Activated CD4-positive, alpha-beta T cell treated with anti-CD3 and anti-CD28 coated beads, Interleukin-2, amount 10 ng/mL, durations not matched to agents 24 days and 14 days (primary cell): Measurements from ENCODE around the gene UGT1A10. TPM values are rescaled to one million over a fixed set of nuclear protein-coding genes. Genes with fewer than 3 reads are reported as not detected.
"Not testable (repeated sequence)": the region's sequence is repeated elsewhere in the genome, so short reads cannot be mapped to it uniquely, and the experiment has no call there.

ENCODE experiments used
- DNase-seq: peaks from one replicate; pipeline ENCODE4 v3.0.0; 2022
- H3K27ac Mint-ChIP-seq: one replicate; pipeline ENCODE4 v1.8.0; 2022; ENCODE audit warnings: mild to moderate bottlenecking, mixed read lengths
- H3K27me3 Mint-ChIP-seq: one replicate; pipeline ENCODE4 v1.8.0; 2022; ENCODE audit warnings: mixed read lengths
- H3K36me3 Mint-ChIP-seq: one replicate; pipeline ENCODE4 v1.8.0; 2022; ENCODE audit warnings: low read depth, mild to moderate bottlenecking, mixed read lengths
- H3K4me1 Mint-ChIP-seq: one replicate; pipeline ENCODE4 v1.8.0; 2021; ENCODE audit warnings: mixed read lengths
- H3K4me3 Mint-ChIP-seq: one replicate; pipeline ENCODE4 v1.8.0; 2022; ENCODE audit warnings: mild to moderate bottlenecking, moderate library complexity, mixed read lengths
- H3K9me3 Mint-ChIP-seq: one replicate; pipeline ENCODE4 v1.8.0; 2021; ENCODE audit warnings: mixed read lengths
- intact Hi-C: fragments of 100-400 bp; cut with micrococcal nuclease; formaldehyde crosslinking; loops from one replicate; pipeline ENCODE4 v1.15.1; 2023
- total RNA-seq: library from RNA; stranded (reverse); gene quantifications from 2 replicates; pipeline ENCODE4 v1.2.3, GENCODE V29; 2022

The UGT1A10 gene
- total RNA-seq, 1 donor from 2014 or later, result not detected

DNA sequence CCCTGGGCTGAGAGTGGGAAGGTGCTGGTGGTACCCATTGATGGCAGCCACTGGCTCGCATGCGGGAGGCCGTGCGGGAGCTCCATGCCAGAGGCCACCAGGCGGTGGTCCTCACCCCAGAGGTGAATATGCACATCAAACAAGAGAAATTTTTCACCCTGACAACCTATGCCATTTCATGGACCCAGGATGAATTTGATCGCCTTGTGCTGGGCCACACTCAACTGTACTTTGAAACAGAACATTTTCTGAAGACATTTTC is 111.0 kb downstream of the UGT1A10 start:
- H3K9me3 Mint-ChIP-seq, result peaks cover 17% of the 10 kb centered on the region
- no peaks in the 10 kb centered on the region for H3K4me1 Mint-ChIP-seq
- intact Hi-C loops, result no loop called here
- H3K27me3 Mint-ChIP-seq, result no peaks in the 10 kb centered on the region
- no peaks in the 10 kb centered on the region for H3K36me3 Mint-ChIP-seq
- H3K4me3 Mint-ChIP-seq, result no peak overlapping the region
- DNase-seq, result no peak
- no peak overlapping the region for H3K27ac Mint-ChIP-seq

DNA sequence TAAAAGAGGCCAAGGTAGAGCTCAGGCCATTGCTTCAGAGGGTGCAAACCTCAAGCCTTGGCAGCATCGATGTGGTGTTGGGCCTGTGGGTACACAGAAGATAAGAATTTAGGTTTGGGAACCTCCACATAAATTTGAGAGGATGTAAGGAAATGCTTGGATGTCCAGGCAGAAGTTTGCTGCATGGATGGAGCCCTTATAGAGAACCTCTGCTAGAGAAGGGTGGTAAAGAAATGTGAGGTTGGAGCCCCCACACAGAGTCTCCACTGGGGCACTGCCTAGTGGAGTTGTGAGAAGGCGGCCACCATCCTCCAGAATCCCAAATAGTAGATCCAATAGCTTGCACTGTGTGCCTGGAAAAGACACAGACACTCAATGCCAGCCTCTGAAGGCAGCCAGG is 114.4 kb downstream of the UGT1A10 start:
- H3K27me3 Mint-ChIP-seq, DNase-seq, H3K4me3 Mint-ChIP-seq, H3K4me1 Mint-ChIP-seq, H3K27ac Mint-ChIP-seq, intact Hi-C loops, H3K36me3 Mint-ChIP-seq: not testable (repeated sequence)
- peaks cover 17% of the 10 kb centered on the region for H3K9me3 Mint-ChIP-seq

DNA sequence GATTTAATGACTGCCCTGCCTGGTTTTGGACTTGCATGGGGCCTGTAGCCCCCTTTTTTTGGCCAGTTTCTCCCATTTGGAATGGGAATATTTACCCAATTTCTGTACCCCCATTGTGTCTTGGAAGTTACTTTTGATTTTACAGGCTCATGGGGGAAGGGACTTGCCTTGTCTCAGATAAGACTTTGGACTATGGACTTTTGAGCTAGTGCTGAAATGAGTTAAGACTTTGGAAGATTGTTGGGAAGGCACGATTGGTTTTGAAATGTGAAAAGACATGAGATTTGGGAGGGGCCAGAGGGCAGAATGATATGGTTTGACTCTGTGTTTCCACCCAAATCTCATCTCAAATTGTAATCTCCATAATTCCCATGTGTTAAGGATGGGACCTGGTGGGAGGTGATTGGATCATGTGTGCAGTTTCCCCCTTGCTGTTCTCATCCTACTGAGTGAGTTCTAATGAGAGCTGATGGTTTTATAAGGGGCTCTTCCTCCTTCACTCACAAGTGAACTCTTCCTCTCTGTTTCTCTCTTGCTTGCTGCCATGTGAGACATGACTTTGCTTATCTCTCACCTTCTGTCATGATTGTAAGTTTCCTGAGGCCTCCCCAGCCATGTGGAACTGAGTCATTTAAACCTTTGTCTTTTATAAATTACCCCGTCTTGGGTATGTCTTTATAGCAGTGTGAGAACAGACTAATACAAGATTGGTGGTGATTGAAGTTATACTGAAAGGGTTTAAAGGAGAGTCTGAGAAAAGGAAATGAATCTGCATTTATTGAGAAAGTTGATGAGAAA is 115.2 kb downstream of the UGT1A10 start:
- not testable (repeated sequence) for DNase-seq

DNA sequence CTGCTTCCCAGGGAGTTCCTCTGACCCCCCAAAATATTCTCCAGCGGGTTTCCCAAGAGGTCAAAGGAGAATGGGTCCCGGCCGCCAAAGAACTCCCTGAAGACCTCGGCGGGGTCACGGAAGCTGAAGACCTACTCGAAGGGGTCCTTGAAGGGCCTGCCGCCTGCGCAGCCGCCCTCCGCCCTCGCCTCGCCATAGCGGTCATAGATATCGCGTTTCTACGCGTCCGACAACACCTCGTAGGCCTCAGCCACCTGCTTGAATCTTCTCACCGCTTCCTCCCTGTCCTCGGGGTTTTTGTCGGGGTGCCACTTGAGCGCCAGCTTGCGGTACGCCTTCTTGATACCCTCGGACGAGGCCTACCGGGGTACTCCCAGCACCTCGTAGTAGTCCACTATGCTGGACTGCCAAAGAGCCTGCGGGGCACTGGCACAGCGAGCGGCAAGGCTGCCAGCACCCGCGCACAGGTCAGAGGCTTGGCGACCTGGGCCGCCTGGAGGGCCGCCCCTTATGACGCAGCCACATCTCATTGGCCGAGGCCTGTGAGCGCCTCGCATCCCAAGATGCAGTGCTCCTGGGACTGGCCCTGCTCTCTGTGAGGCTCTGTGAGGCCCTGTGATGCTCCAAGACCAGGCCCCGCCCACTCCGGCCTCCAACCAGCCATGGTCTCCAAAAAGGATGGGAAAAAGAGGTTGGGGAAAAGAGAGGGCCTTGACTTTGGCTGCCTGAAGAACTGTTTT is 118.8 kb downstream of the UGT1A10 start:
- Mint-ChIP-seq H3K27ac (no peak overlapping the region), H3K9me3 (peaks cover 9% of the 10 kb centered on the region), H3K27me3 (no peaks in the 10 kb centered on the region), H3K4me1 (no peaks in the 10 kb centered on the region), H3K36me3 (no peaks in the 10 kb centered on the region), H3K4me3 (no peak overlapping the region)
- DNase-seq, result no peak
- intact Hi-C loops, result no loop called here

More for the DNA sequence above, 115.2 kb downstream of the UGT1A10 start:
- H3K9me3 Mint-ChIP-seq, result peaks cover 17% of the 10 kb centered on the region
- H3K27ac Mint-ChIP-seq, H3K27me3 Mint-ChIP-seq, H3K4me3 Mint-ChIP-seq, H3K36me3 Mint-ChIP-seq, intact Hi-C loops, H3K4me1 Mint-ChIP-seq: not testable (repeated sequence)

DNA sequence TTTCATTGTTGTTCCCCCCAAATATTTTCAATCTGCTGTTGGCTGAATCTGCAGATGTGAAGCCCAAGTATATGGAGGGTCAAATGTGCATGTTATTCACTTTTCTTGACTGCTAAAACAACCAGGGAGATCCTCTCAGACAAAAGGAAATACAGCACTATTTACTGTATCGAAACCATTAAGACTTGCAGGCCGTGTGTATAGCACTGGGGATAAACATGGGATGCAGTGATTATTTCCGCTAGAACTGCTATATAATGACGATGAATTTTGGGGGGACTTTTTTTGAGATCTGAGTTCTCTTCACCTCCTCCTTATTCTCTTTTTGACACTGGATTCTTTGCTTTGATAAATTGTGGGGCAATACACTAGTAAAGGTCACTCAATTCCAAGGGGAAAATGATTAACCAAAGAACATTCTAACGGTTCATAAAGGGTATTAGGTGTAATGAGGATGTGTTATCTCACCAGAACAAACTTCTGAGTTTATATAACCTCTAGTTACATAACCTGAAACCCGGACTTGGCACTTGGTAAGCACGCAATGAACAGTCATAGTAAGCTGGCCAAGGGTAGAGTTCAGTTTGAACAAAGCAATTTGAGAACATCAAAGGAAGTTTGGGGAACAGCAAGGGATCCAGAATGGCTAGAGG is 120.3 kb downstream of the UGT1A10 start:
- H3K27ac Mint-ChIP-seq, result no peak overlapping the region
- H3K4me1 Mint-ChIP-seq, result no peaks in the 10 kb centered on the region
- H3K36me3 Mint-ChIP-seq, result no peaks in the 10 kb centered on the region
- intact Hi-C loops, result no loop called here
- H3K27me3 Mint-ChIP-seq, result no peaks in the 10 kb centered on the region
- no peak overlapping the region for H3K4me3 Mint-ChIP-seq
- no peak for DNase-seq
- peaks cover 5% of the 10 kb centered on the region for H3K9me3 Mint-ChIP-seq

DNA sequence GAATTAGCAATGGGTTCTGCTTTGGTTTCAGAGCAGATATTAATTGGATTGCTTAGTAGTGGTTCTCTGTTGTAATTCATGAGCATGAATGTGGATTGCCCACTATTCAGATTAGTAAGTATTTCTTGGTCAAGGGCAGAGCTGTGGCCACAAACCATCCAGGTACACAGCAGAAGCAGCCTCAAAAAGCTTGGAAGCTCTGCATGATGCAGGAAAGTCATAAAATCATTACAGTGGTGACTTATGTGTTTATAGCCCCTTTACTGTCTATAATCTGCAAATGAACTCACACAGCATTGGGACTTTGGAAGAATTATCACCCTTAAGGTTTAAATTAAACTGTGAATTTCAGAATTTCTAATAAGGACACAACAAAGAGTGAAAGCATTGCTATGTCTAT is 121.9 kb downstream of the UGT1A10 start:
- no peak for DNase-seq
- Mint-ChIP-seq H3K4me1 (no peaks in the 10 kb centered on the region), H3K36me3 (no peaks in the 10 kb centered on the region), H3K9me3 (no peaks in the 10 kb centered on the region), H3K27me3 (no peaks in the 10 kb centered on the region), H3K27ac (no peak overlapping the region), H3K4me3 (no peak overlapping the region)
- intact Hi-C loops, result no loop called here

DNA sequence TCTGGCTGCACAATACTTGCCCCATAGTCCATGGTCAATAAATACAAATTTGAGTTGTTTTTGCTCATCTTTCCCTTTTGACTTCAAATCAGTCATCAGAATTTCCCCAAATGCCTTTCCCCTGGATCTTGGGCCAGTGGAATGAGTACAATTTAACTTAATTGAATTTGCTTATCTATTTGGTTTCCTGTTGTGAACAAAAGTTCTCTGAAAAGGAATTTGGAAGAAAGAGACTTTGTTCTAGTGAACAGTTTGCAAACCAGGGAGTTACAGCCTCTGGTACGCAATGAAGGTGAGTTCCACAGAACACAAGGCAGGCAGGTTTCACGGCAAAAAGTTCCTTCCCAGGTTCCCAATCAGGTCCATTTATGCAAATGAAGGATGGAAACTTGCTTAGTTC is 122.6 kb downstream of the UGT1A10 start:
- Mint-ChIP-seq H3K27me3 (peaks cover 5% of the 10 kb centered on the region), H3K36me3 (no peaks in the 10 kb centered on the region), H3K4me1 (no peaks in the 10 kb centered on the region), H3K27ac (no peak overlapping the region), H3K9me3 (no peaks in the 10 kb centered on the region), H3K4me3 (no peak overlapping the region)
- intact Hi-C loops, result no loop called here
- DNase-seq, result no peak

DNA sequence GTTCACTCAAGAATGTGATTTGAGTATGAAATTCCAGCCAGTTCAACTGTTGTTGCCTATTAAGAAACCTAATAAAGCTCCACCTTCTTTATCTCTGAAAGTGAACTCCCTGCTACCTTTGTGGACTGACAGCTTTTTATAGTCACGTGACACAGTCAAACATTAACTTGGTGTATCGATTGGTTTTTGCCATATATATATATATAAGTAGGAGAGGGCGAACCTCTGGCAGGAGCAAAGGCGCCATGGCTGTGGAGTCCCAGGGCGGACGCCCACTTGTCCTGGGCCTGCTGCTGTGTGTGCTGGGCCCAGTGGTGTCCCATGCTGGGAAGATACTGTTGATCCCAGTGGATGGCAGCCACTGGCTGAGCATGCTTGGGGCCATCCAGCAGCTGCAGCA is 123.8 kb downstream of the UGT1A10 start, which contains the start of gene UGT1A1:
UGT1A1 (plus strand) TSS at position 228 of the 400 bp plus-strand sequence; CDS start at position 246, 18 bp downstream.
- Mint-ChIP-seq H3K27ac (no peak within 1 kb of the TSS), H3K4me3 (no peak within 1 kb of the TSS), H3K9me3 (no peaks in the 10 kb centered on the region), H3K27me3 (peaks cover 8% of the 10 kb centered on the region), H3K36me3 (no peaks in the 10 kb centered on the region), H3K4me1 (peaks cover 3% of the 10 kb centered on the region)
- no peak for DNase-seq
- intact Hi-C loops, result no loop called here

DNA sequence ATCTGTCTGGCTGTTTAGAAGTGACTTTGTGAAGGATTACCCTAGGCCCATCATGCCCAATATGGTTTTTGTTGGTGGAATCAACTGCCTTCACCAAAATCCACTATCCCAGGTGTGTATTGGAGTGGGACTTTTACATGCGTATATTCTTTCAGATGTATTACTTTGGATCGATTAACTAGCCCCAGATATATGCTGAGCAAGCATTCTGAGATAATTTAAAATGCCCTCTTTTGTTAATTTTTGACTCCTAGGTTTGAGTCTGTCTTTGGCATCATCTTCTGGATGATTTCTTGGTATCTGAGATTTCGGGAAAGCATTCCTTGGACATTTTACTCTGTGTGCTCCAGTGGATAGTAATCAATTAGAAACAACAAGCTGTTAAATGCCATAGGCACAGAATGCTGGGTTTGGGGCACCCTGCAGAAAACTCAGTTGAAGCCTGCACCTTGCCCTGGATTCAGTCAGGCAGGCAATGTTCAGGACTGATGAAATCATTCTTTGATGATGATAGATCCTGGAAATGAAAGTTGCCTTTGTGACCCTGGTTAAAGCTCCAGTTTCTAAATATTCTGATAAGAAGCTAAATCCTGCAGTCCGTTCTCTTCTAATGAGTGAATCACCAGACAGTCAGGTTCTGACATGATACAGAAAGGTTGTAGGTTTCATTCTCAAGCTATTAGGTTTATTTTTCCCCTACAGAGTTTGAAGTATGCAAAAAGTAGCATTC is 125.0 kb downstream of the UGT1A10 start:
- Mint-ChIP-seq H3K36me3 (no peaks in the 10 kb centered on the region), H3K27ac (no peak overlapping the region), H3K9me3 (no peaks in the 10 kb centered on the region), H3K4me1 (peaks cover 3% of the 10 kb centered on the region), H3K27me3 (peaks cover 10% of the 10 kb centered on the region), H3K4me3 (no peak overlapping the region)
- DNase-seq, result no peak
- intact Hi-C loops, result no loop called here

DNA sequence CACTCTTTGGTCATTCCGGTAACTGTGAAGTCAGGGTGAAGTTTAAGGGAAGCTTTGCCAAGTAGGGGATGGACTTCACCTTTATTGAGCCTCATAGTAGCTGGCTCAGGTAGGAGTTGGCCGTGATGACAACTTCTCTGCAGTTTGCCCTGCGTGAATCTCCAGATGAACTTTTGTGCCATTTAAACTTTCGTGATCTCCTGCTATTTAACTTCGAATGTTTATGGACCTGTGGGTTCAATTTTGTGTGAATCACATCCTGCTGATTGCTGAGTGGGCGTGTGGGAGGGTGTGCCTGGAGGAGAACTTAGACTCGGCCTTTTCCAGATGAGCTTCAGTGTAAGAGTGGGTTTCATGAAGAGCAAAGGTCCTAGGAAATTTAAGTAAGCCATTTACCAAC is 128.0 kb downstream of the UGT1A10 start:
- Mint-ChIP-seq H3K27me3 (peaks cover 12% of the 10 kb centered on the region), H3K9me3 (no peaks in the 10 kb centered on the region), H3K4me3 (no peak overlapping the region), H3K4me1 (peaks cover 3% of the 10 kb centered on the region), H3K27ac (no peak overlapping the region), H3K36me3 (no peaks in the 10 kb centered on the region)
- intact Hi-C loops, result no loop called here
- DNase-seq, result no peak

DNA sequence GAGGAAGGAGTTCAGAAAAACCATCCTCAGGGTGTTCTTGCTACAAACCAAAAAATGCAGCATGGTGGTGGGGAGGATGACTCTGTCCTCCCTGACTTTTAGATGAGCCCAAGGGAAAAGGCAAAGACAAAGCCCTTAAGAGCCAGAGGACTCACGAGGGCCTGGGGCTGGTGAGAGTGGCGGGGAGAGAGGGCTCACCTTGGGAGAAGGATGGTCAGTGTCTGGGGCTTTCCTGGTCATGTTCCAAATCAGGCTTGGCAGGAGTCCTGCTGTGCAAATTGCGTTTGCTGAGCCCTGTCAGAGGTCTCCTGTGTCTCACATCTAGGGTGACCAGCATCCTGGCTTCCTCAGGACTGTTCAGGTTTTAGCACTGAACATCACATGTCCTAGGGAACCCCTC is 128.5 kb downstream of the UGT1A10 start:
- Mint-ChIP-seq H3K36me3 (no peaks in the 10 kb centered on the region), H3K27me3 (peaks cover 12% of the 10 kb centered on the region), H3K27ac (no peak overlapping the region), H3K9me3 (no peaks in the 10 kb centered on the region), H3K4me1 (peaks cover 3% of the 10 kb centered on the region), H3K4me3 (no peak overlapping the region)
- intact Hi-C loops, result no loop called here
- DNase-seq, result no peak

DNA sequence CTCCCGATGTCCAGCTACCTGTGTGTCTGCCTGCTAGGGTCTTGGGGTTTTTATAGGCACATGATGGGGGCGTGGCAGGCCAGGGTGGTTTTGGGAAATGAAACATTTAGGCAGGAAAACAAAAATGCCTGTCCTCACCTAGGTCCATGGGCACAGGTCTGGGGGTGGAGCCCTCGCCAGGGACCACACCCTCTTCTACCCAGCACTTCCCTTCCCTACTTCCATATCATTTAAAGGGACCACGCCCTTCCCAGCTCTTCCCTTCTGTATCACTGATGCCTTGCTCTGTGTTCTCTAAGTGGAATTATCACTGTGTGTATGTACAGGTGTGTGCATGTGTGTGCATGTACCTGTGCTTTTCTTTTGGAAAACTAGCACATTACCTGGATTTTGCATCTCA is 130.2 kb downstream of the UGT1A10 start:
- H3K4me3 Mint-ChIP-seq, result no peak overlapping the region
- peaks cover 3% of the 10 kb centered on the region for H3K4me1 Mint-ChIP-seq
- no peaks in the 10 kb centered on the region for H3K36me3 Mint-ChIP-seq
- no peak for DNase-seq
- intact Hi-C loops, result no loop called here
- H3K27me3 Mint-ChIP-seq, result peaks cover 12% of the 10 kb centered on the region
- H3K9me3 Mint-ChIP-seq, result no peaks in the 10 kb centered on the region
- no peak overlapping the region for H3K27ac Mint-ChIP-seq

DNA sequence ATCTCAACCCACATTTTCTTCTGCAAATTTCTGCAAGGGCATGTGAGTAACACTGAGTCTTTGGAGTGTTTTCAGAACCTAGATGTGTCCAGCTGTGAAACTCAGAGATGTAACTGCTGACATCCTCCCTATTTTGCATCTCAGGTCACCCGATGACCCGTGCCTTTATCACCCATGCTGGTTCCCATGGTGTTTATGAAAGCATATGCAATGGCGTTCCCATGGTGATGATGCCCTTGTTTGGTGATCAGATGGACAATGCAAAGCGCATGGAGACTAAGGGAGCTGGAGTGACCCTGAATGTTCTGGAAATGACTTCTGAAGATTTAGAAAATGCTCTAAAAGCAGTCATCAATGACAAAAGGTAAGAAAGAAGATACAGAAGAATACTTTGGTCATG is 131.8 kb downstream of the UGT1A10 start:
- no peak for DNase-seq
- H3K9me3 Mint-ChIP-seq, result no peaks in the 10 kb centered on the region
- H3K36me3 Mint-ChIP-seq, result no peaks in the 10 kb centered on the region
- H3K4me3 Mint-ChIP-seq, result no peak overlapping the region
- H3K27me3 Mint-ChIP-seq, result peaks cover 12% of the 10 kb centered on the region
- H3K4me1 Mint-ChIP-seq, result peaks cover 3% of the 10 kb centered on the region
- H3K27ac Mint-ChIP-seq, result no peak overlapping the region
- intact Hi-C loops, result no loop called here

DNA sequence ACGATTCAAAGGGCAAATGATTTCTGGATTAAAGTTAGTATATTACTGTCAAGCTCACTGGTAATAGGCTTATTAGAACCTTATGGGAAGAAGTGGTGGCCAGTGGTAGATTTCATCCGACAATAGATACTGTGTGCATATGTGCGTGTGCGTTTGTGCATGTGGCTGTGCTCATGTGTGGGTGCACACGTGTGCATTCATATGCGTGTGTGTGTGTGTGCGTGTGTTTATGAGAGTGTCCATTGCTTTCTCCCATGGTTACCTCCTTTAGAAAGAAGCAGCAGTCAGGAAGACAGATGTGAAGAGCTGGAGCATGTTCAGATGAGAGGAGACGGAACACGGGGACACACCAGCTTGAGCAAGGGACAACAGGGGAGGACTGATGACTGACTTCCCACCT is 133.0 kb downstream of the UGT1A10 start:
- no peak for DNase-seq
- H3K9me3 Mint-ChIP-seq, result no peaks in the 10 kb centered on the region
- H3K36me3 Mint-ChIP-seq, result no peaks in the 10 kb centered on the region
- peaks cover 7% of the 10 kb centered on the region for H3K27me3 Mint-ChIP-seq
- intact Hi-C loops, result no loop called here
- peaks cover 3% of the 10 kb centered on the region for H3K4me1 Mint-ChIP-seq
- no peak overlapping the region for H3K4me3 Mint-ChIP-seq
- H3K27ac Mint-ChIP-seq, result no peak overlapping the region
